ENCODE results near the gene MAL. TPM values are rescaled to one million over a fixed set of nuclear protein-coding genes. Genes with fewer than 3 reads are reported as not detected.

Gene MAL
- total and polyA plus RNA-seq, 2 of the 4 experiments (the other 2 are of a cell fraction): not detected

- WGBS, 2 experiments (ENCODE audit: extremely low coverage in 2 of 2, insufficient read length in 1 of 2): no CpG with 5 or more reads among the region's 2 CpGs
- no peak overlapping the region for H4K91ac ChIP-seq (ENCODE audit: insufficient read depth, low read depth, low read length)
- dilution Hi-C loops (cut with HindIII; ENCODE audit: low sequenced_read_pairs, unreplicated experiment): no loop called here
- ATAC-seq (ENCODE audit: low read depth) (no peak), DNase-seq (no peak)
- H2AK5ac ChIP-seq (ENCODE audit: low read depth, low read length): no peak overlapping the region
- no peak overlapping the region for H2BK15ac ChIP-seq (ENCODE audit: low read depth, low read length)
- H2AK9ac ChIP-seq (replicated peaks; ENCODE audit: low read depth, low read length, poor library complexity): no peak overlapping the region
- no peak overlapping the region for H3K18ac ChIP-seq (ENCODE audit: low read depth, low read length)
- no peaks in the 10 kb centered on the region for H3K9me3 ChIP-seq (ENCODE audit: control insufficient read depth, insufficient read depth, low read length)
- intact Hi-C loops (cut with micrococcal nuclease): no loop called here
- no peak overlapping the region for H3K56ac ChIP-seq (ENCODE audit: extremely low read depth, insufficient read depth, low read length)
- H4K5ac ChIP-seq (ENCODE audit: low read depth, low read length): no peak overlapping the region
- BruUV-seq (replicated peaks): no TSS peak
- ChIA-PET CTCF (interaction anchor here (0.6 to 1.1 kb wide), 2 partner anchors 60 to 325 kb away, joined by 3 to 4 read pairs; no protein-coding TSS in a partner anchor), POLR2A (ENCODE audit: unreplicated experiment) (no interaction called here)
- H3K4me1 ChIP-seq (ENCODE audit: control insufficient read depth, insufficient read depth, low read length): no peaks in the 10 kb centered on the region
- peaks cover 12% of the 10 kb centered on the region for H3K27me3 ChIP-seq (ENCODE audit: control insufficient read depth, insufficient read depth, low read length)
- TF ChIP-seq FOS (IDR thresholded peaks at IDR 0.05; ENCODE audit: low read depth, low read length) (no peak), ELK1 (IDR thresholded peaks at IDR 0.05; ENCODE audit: borderline replicate concordance, low read depth, low read length) (no peak), SMC3 (IDR thresholded peaks at IDR 0.05; ENCODE audit: low read depth, low read length) (no peak), BHLHE40 (IDR thresholded peaks at IDR 0.05; ENCODE audit: low read depth, low read length) (no peak)
- H3K27ac ChIP-seq (ENCODE audit: insufficient read depth, low read length): no peak overlapping the region
- no peak overlapping the region for H3K4me2 ChIP-seq (ENCODE audit: low read depth, low read length)
- peaks cover 11% of the 10 kb centered on the region for H3K36me3 ChIP-seq (ENCODE audit: control insufficient read depth, insufficient read depth, low read length)
- no peak overlapping the region for H2BK120ac ChIP-seq (ENCODE audit: low read depth, low read length)
- H2BK20ac ChIP-seq (ENCODE audit: low read depth, low read length): no peak overlapping the region
- no peak overlapping the region for H3K4me3 ChIP-seq (ENCODE audit: insufficient read depth, low read depth, low read length)
- no peaks in the 10 kb centered on the region for H3K9me1 ChIP-seq (ENCODE audit: insufficient read depth, low read length)
- no peak overlapping the region for H2BK5ac ChIP-seq (ENCODE audit: low read depth, low read length, poor library complexity, severe bottlenecking)
- H4K20me1 ChIP-seq (ENCODE audit: insufficient read depth, low read length): no peaks in the 10 kb centered on the region
- H3K23ac ChIP-seq (ENCODE audit: low read depth, low read length): no peak overlapping the region
- H3K4ac ChIP-seq (ENCODE audit: low read depth, low read length): no peak overlapping the region
- H3K14ac ChIP-seq (replicated peaks; ENCODE audit: low read depth, low read length): no peak overlapping the region
- no peak overlapping the region for H4K8ac ChIP-seq (ENCODE audit: low read depth in 2 of 2, low read length in 2 of 2)
- no peak overlapping the region for H2AFZ ChIP-seq (replicated peaks; ENCODE audit: low read length, poor library complexity)
- in situ Hi-C loops (cut with MboI; ENCODE audit: low sequenced_read_pairs): no loop called here
- H3K79me1 ChIP-seq (ENCODE audit: low read depth in 1 of 2, low read length in 2 of 2): no peaks in the 10 kb centered on the region
- H3K9ac ChIP-seq (ENCODE audit: low read depth, low read length): no peak overlapping the region
These were observed 57.0 kb downstream of the MAL start for GRCh38 chr2:95082477-95082876.

Measured in IMR-90 (cell line).